SK-N-SH treated with all-trans-retinoic acid at 6 μM for 48 hours (cell line): Measurements from ENCODE around the gene HLA-DPA1.

Experiments
- ESRRG ChIP-seq: fragments of 250-450 bp; sonication (Bioruptor Pico); IDR thresholded peaks from 2 replicates; pipeline ENCODE4 v1.6.1; 2021; ENCODE audit warnings: mild to moderate bottlenecking
- OSR1 ChIP-seq: fragments of 250-450 bp; sonication (Bioruptor Pico); IDR thresholded peaks from 2 replicates; pipeline ENCODE4 v1.8.0; 2022; ENCODE audit warnings: moderate library complexity, mild to moderate bottlenecking, inconsistent platforms
- PATZ1 ChIP-seq: fragments of 250-450 bp; sonication (Bioruptor Pico); IDR thresholded peaks from 2 replicates; pipeline ENCODE4 v1.8.0; 2020; ENCODE audit warnings: mild to moderate bottlenecking, moderate library complexity, borderline replicate concordance
- ZFP3 ChIP-seq: fragments of 250-450 bp; sonication (Bioruptor Pico); IDR thresholded peaks from 2 replicates; pipeline ENCODE4 v1.5.0; 2020; ENCODE audit warnings: mild to moderate bottlenecking, moderate library complexity

- TF ChIP-seq ESRRG (CRISPR knock-in tag) (no peak), ZFP3 (CRISPR knock-in tag) (no peak), PATZ1 (no peak), OSR1 (CRISPR knock-in tag) (no peak)
These were observed 31.9 kb upstream of the HLA-DPA1 start for GRCh38 chr6:33105386-33105785.
